Liver (tissue), 9 donors: ENCODE results near the gene METTL21A. TPM values are rescaled to one million over a fixed set of nuclear protein-coding genes. Genes with fewer than 3 reads are reported as not detected.

Source experiments
- DNase-seq: peaks from one replicate; pipeline ENCODE4 v3.0.0-alpha.2; 2017; ENCODE audit warnings: low spot score
- H3K27ac ChIP-seq, 2 donors: one replicate each; pipeline ENCODE4 v1.7.0; 2013; ENCODE audit warnings: inconsistent platforms in 2 of 2, low read length in 2 of 2, control low read depth in 1 of 2, low read depth in 1 of 2, mild to moderate bottlenecking in 1 of 2
- H3K27me3 ChIP-seq, 4 donors: one replicate each; pipeline versions ENCODE4 v1.6.1 to v1.7.0; 2013; ENCODE audit warnings: low read length in 3 of 4, inconsistent platforms in 1 of 4, mild to moderate bottlenecking in 1 of 4, moderate library complexity in 1 of 4; ENCODE audit not compliant: control insufficient read depth in 4 of 4, insufficient read depth in 4 of 4
- H3K36me3 ChIP-seq, 4 donors: one replicate each; pipeline versions ENCODE4 v1.6.1 to v1.7.0; 2013; ENCODE audit warnings: low read length in 3 of 4, mild to moderate bottlenecking in 3 of 4, low read depth in 1 of 4, moderate library complexity in 1 of 4; ENCODE audit not compliant: control insufficient read depth in 4 of 4, insufficient read depth in 3 of 4
- H3K4me1 ChIP-seq, 4 donors: one replicate each; pipeline versions ENCODE4 v1.6.1 to v1.7.0; 2013; ENCODE audit warnings: low read length in 3 of 4, mild to moderate bottlenecking in 3 of 4, moderate library complexity in 1 of 4; ENCODE audit not compliant: control insufficient read depth in 4 of 4, insufficient read depth in 4 of 4
- H3K4me3 ChIP-seq, 3 donors: one replicate each; pipeline versions ENCODE4 v1.6.1 to v1.7.0; 2013; ENCODE audit warnings: low read length in 3 of 3, control low read depth in 1 of 3, low read depth in 1 of 3, mild to moderate bottlenecking in 1 of 3
- H3K9ac ChIP-seq, 2 donors: one replicate each; pipeline ENCODE4 v1.7.0; 2013; ENCODE audit warnings: low read length in 2 of 2, mild to moderate bottlenecking in 2 of 2, moderate library complexity in 2 of 2, control low read depth in 1 of 2, low read depth in 1 of 2
- H3K9me3 ChIP-seq, 4 donors: one replicate each; pipeline versions ENCODE4 v1.6.1 to v1.7.0; 2013; ENCODE audit warnings: low read length in 3 of 4; ENCODE audit not compliant: control insufficient read depth in 4 of 4
- CTCF ChIP-seq: fragments of 150-350 bp; IDR thresholded peaks from 2 replicates; pipeline ENCODE4 v1.5.1; 2017; ENCODE audit warnings: improper control_type of control experiment, low read depth, low read length; ENCODE audit not compliant: missing input control
- EGR1 ChIP-seq, 2 donors: IDR thresholded peaks; 2 replicates each; pipeline ENCODE4 v1.6.1; 2016 to 2018; ENCODE audit warnings: antibody characterized with exemption in 2 of 2, low read depth in 2 of 2
- FOXA1 ChIP-seq: IDR thresholded peaks from 2 replicates; pipeline ENCODE4 v1.6.1; 2016; ENCODE audit warnings: antibody characterized with exemption
- FOXA2 ChIP-seq: IDR thresholded peaks from 2 replicates; pipeline ENCODE4 v1.6.1; 2016; ENCODE audit warnings: antibody characterized with exemption
- GABPA ChIP-seq, 2 donors: IDR thresholded peaks in 1 of 2; conservative IDR thresholded peaks in 1 of 2; 2 replicates each; pipeline ENCODE4 v1.6.1; 2016; ENCODE audit warnings: antibody characterized with exemption in 2 of 2, mild to moderate bottlenecking in 1 of 2, moderate library complexity in 1 of 2
- HNF4A ChIP-seq, 2 donors: conservative IDR thresholded peaks; 2 replicates each; pipeline ENCODE4 v1.6.1; 2016; ENCODE audit warnings: antibody characterized with exemption in 2 of 2, mild to moderate bottlenecking in 2 of 2
- HNF4G ChIP-seq: IDR thresholded peaks from 2 replicates; pipeline ENCODE4 v1.6.1; 2016; ENCODE audit warnings: antibody characterized with exemption
- JUND ChIP-seq, 2 donors: IDR thresholded peaks; 2 replicates each; pipeline ENCODE4 v1.6.1; 2016; ENCODE audit warnings: antibody characterized with exemption in 2 of 2
- NR2F2 ChIP-seq: IDR thresholded peaks from 2 replicates; pipeline ENCODE4 v1.6.1; 2016; ENCODE audit warnings: antibody characterized with exemption
- RAD21 ChIP-seq, 2 donors: IDR thresholded peaks; 2 replicates each; pipeline ENCODE4 v1.6.1; 2016; ENCODE audit warnings: antibody characterized with exemption in 2 of 2, mild to moderate bottlenecking in 2 of 2
- RXRA ChIP-seq, 2 donors: IDR thresholded peaks; 2 replicates each; pipeline ENCODE4 v1.6.1; 2017 to 2018; ENCODE audit warnings: antibody characterized with exemption in 2 of 2, mild to moderate bottlenecking in 1 of 2
- SP1 ChIP-seq: IDR thresholded peaks from 2 replicates; pipeline ENCODE4 v1.6.1; 2018; ENCODE audit warnings: antibody characterized with exemption, mild to moderate bottlenecking
- TAF1 ChIP-seq: conservative IDR thresholded peaks from 2 replicates; pipeline ENCODE4 v1.6.1; 2016; ENCODE audit warnings: antibody characterized with exemption, mild to moderate bottlenecking
- YY1 ChIP-seq: IDR thresholded peaks from 2 replicates; pipeline ENCODE4 v1.6.1; 2016; ENCODE audit warnings: antibody characterized with exemption, mild to moderate bottlenecking
- ZBTB33 ChIP-seq: IDR thresholded peaks from 2 replicates; pipeline ENCODE4 v1.6.1; 2016; ENCODE audit warnings: antibody characterized with exemption
- WGBS: extraction: QIAGEN DNeasy Blood & Tissue Kit; methylation state at CpG from one replicate; pipeline ENCODE4 v1.1.7; 2013; 5-methylcytosine and 5-hydroxymethylcytosine counted together
- polyA plus RNA-seq, 2 donors: library from polyadenylated mRNA; stranded (reverse) in 1 of 2; unstranded in 1 of 2; fragments of 200-250 nt in 1 of 2; fragments of >200 nt in 1 of 2; fragmentation: Nextera tagmentation in 1 of 2; extraction: Ambion mirVana in 1 of 2; gene quantifications; one replicate each; pipeline versions ENCODE4 v1.2.1 to v1.2.3, GENCODE V29; 2013 to 2015
- total RNA-seq, 2 donors: library from RNA; depleted of rRNA; stranded (reverse); fragments of >200 nt; gene quantifications; one replicate each; pipeline ENCODE4 v1.2.3, GENCODE V29; 2014
- TF ChIP-seq, protein P1 (sequence below): IDR thresholded peaks from 2 replicates; pipeline ENCODE4 v1.6.1; 2016; ENCODE audit warnings: antibody characterized with exemption
- TF ChIP-seq, protein P2 (sequence below): IDR thresholded peaks from 2 replicates; pipeline ENCODE4 v1.6.1; 2016; ENCODE audit warnings: antibody characterized with exemption, mild to moderate bottlenecking
- TF ChIP-seq, protein P3 (sequence below): IDR thresholded peaks from 2 replicates; pipeline ENCODE4 v1.6.1; 2016; ENCODE audit warnings: antibody characterized with exemption
- donor health status: healthy.
- donor health status: healthy.
- donor health status: healthy.
- donor health status: healthy.
- donor health status: healthy.

Gene METTL21A
- total and polyA plus RNA-seq, 4 donors: 10.0 to 27.4 (median 12.3) TPM

DNA sequence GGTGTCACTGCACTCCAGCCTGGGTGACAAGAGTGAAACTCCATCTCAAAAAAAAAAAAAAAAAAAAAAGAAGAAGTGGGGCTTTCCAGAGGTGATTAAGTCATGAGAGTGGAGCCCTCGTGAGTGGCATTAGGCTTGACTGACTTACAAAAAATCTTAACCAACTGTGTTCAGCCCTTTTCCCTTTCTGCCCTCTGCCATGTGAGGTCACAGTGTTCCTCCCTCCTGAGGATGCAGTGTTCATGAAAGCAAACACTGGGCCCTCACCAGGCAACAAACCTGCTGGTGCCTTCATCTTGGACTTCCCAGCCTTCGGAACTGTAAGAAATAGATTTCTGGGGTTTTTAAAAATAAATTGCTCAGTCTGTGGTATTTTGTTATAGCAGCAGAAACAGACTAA lies 37.0 kb upstream of the METTL21A start:
- Histone ChIP-seq H3K9me3 (no peaks in the 10 kb centered on the region), H3K36me3 (no peaks in the 10 kb centered on the region), H3K27me3 (no peaks in the 10 kb centered on the region), H3K27ac (no peak overlapping the region), H3K9ac (no peak overlapping the region), H3K4me3 (no peak overlapping the region), H3K4me1 (no peaks in the 10 kb centered on the region)
- TF ChIP-seq EGR1 (IDR thresholded peaks at IDR 0.05; ENCODE audit: low read depth in 2 of 2) (no peak), RXRA (IDR thresholded peaks at IDR 0.05) (no peak), CTCF (no peak), NR2F2 (no peak)
- TF ChIP-seq, protein P1, sequence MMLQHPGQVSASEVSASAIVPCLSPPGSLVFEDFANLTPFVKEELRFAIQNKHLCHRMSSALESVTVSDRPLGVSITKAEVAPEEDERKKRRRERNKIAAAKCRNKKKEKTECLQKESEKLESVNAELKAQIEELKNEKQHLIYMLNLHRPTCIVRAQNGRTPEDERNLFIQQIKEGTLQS: no peak
- no peak for DNase-seq
- WGBS: 83% methylated on average over 2 of the region's 2 CpGs

- H3K4me3 ChIP-seq: no peak overlapping the region
- no peak overlapping the region for H3K9ac ChIP-seq
- WGBS: 80% methylated on average over 7 of the region's 7 CpGs
- H3K4me1 ChIP-seq: no peaks in the 10 kb centered on the region
- no peak for TF ChIP-seq HNF4A (conservative IDR thresholded peaks at IDR 0.05)
- TF ChIP-seq FOXA1: no peak
- TF ChIP-seq RXRA (IDR thresholded peaks at IDR 0.05): no peak
- TF ChIP-seq, protein P2, sequence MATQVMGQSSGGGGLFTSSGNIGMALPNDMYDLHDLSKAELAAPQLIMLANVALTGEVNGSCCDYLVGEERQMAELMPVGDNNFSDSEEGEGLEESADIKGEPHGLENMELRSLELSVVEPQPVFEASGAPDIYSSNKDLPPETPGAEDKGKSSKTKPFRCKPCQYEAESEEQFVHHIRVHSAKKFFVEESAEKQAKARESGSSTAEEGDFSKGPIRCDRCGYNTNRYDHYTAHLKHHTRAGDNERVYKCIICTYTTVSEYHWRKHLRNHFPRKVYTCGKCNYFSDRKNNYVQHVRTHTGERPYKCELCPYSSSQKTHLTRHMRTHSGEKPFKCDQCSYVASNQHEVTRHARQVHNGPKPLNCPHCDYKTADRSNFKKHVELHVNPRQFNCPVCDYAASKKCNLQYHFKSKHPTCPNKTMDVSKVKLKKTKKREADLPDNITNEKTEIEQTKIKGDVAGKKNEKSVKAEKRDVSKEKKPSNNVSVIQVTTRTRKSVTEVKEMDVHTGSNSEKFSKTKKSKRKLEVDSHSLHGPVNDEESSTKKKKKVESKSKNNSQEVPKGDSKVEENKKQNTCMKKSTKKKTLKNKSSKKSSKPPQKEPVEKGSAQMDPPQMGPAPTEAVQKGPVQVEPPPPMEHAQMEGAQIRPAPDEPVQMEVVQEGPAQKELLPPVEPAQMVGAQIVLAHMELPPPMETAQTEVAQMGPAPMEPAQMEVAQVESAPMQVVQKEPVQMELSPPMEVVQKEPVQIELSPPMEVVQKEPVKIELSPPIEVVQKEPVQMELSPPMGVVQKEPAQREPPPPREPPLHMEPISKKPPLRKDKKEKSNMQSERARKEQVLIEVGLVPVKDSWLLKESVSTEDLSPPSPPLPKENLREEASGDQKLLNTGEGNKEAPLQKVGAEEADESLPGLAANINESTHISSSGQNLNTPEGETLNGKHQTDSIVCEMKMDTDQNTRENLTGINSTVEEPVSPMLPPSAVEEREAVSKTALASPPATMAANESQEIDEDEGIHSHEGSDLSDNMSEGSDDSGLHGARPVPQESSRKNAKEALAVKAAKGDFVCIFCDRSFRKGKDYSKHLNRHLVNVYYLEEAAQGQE: no peak
- TF ChIP-seq CTCF: no peak
- TF ChIP-seq, protein P1: no peak
- TF ChIP-seq NR2F2: no peak
- no peak for TF ChIP-seq SP1
- TF ChIP-seq GABPA (IDR thresholded peaks at IDR 0.05 in 1 of 2, conservative IDR thresholded peaks at IDR 0.05 in 1 of 2): no peak
- no peak for TF ChIP-seq JUND (IDR thresholded peaks at IDR 0.05)
- TF ChIP-seq TAF1: no peak
- TF ChIP-seq ZBTB33: no peak
- TF ChIP-seq FOXA2: no peak
- TF ChIP-seq RAD21 (IDR thresholded peaks at IDR 0.05): no peak
- no peak for TF ChIP-seq HNF4G
- TF ChIP-seq EGR1 (IDR thresholded peaks at IDR 0.05; ENCODE audit: low read depth in 2 of 2): no peak
- TF ChIP-seq YY1: no peak
- TF ChIP-seq, protein P3, sequence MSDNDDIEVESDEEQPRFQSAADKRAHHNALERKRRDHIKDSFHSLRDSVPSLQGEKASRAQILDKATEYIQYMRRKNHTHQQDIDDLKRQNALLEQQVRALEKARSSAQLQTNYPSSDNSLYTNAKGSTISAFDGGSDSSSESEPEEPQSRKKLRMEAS: no peak
- no peaks in the 10 kb centered on the region for H3K36me3 ChIP-seq
- no peaks in the 10 kb centered on the region for H3K9me3 ChIP-seq
- no peak overlapping the region for H3K27ac ChIP-seq
- no peak for DNase-seq
- no peaks in the 10 kb centered on the region for H3K27me3 ChIP-seq
These were observed 35.8 kb upstream of the METTL21A start for GRCh38 chr2:207660994-207661393.
